Measurements from ENCODE around the gene ABHD17C. TPM values are rescaled to one million over a fixed set of nuclear protein-coding genes. Genes with fewer than 3 reads are reported as not detected.

Gene ABHD17C
- total and polyA plus RNA-seq, 5 donors from 2014 or later, result 0.32 to 1.4 (median 0.85) TPM

GRCh38 chr15:80769153-80769828, 74.2 kb downstream of the ABHD17C start:
- H3K4me1 ChIP-seq (ENCODE audit: control insufficient read depth, insufficient read depth, low read length, poor library complexity, severe bottlenecking), result no peaks in the 10 kb centered on the region
- no peaks in the 10 kb centered on the region for H3K4me1 Mint-ChIP-seq
- H3K9me3 Mint-ChIP-seq, result peaks cover 0 to 3% (median 0%) of the 10 kb centered on the region in 7 donors
- H3K27me3 ChIP-seq (ENCODE audit: control insufficient read depth, insufficient read depth, low read length), result no peaks in the 10 kb centered on the region
- H3K4me3 Mint-ChIP-seq, result no peak overlapping the region
- H3K9me3 ChIP-seq (ENCODE audit: control insufficient read depth in 2 of 2, low read length in 2 of 2), result no peaks in the 10 kb centered on the region
- H3K36me3 ChIP-seq (ENCODE audit: control insufficient read depth, insufficient read depth, low read length), result no peaks in the 10 kb centered on the region
- no peak for DNase-seq
- H3K4me3 ChIP-seq (ENCODE audit: low read depth, low read length), result no peak overlapping the region
- ATAC-seq (ENCODE audit: low read depth in 2 of 2), result no peak
- no peaks in the 10 kb centered on the region for H3K36me3 Mint-ChIP-seq
- H3K27ac ChIP-seq (ENCODE audit: insufficient read depth, low read length, poor library complexity, severe bottlenecking), result no peak overlapping the region
- H3K27ac Mint-ChIP-seq, result no peak overlapping the region
- peaks cover 6% of the 10 kb centered on the region for H3K27me3 Mint-ChIP-seq

GRCh38 chr15:80769829-80770705, 75.0 kb downstream of the ABHD17C start:
- H3K27me3 ChIP-seq (ENCODE audit: control insufficient read depth, insufficient read depth, low read length), result no peaks in the 10 kb centered on the region
- Mint-ChIP-seq H3K27me3 (peaks cover 8% of the 10 kb centered on the region), H3K36me3 (no peaks in the 10 kb centered on the region), H3K27ac (no peak overlapping the region), H3K9me3 (no peaks in the 10 kb centered on the region), H3K4me1 (no peaks in the 10 kb centered on the region), H3K4me3 (no peak overlapping the region)
- no peak overlapping the region for H3K27ac ChIP-seq (ENCODE audit: insufficient read depth, low read length, poor library complexity, severe bottlenecking)
- no peak for ATAC-seq (ENCODE audit: low read depth in 2 of 2)
- H3K9me3 ChIP-seq (ENCODE audit: control insufficient read depth in 2 of 2, low read length in 2 of 2), result no peaks in the 10 kb centered on the region
- H3K4me3 ChIP-seq (ENCODE audit: low read depth, low read length), result no peak overlapping the region
- no peaks in the 10 kb centered on the region for H3K4me1 ChIP-seq (ENCODE audit: control insufficient read depth, insufficient read depth, low read length, poor library complexity, severe bottlenecking)
- DNase-seq, result no peak
- no peaks in the 10 kb centered on the region for H3K36me3 ChIP-seq (ENCODE audit: control insufficient read depth, insufficient read depth, low read length)

- no peak overlapping the region for H3K4me3 Mint-ChIP-seq
- no peaks in the 10 kb centered on the region for H3K9me3 Mint-ChIP-seq
- ATAC-seq (ENCODE audit: low read depth in 2 of 2) (no peak), DNase-seq (no peak)
- Histone ChIP-seq H3K4me3 (ENCODE audit: low read depth, low read length) (no peak overlapping the region), H3K4me1 (ENCODE audit: control insufficient read depth, insufficient read depth, low read length, poor library complexity, severe bottlenecking) (no peaks in the 10 kb centered on the region), H3K27me3 (ENCODE audit: control insufficient read depth, insufficient read depth, low read length) (peaks cover 4% of the 10 kb centered on the region), H3K9me3 (ENCODE audit: control insufficient read depth in 2 of 2, low read length in 2 of 2) (no peaks in the 10 kb centered on the region), H3K36me3 (ENCODE audit: control insufficient read depth, insufficient read depth, low read length) (no peaks in the 10 kb centered on the region), H3K27ac (ENCODE audit: insufficient read depth, low read length, poor library complexity, severe bottlenecking) (no peak overlapping the region)
- peaks cover 33% of the 10 kb centered on the region for H3K27me3 Mint-ChIP-seq
- H3K36me3 Mint-ChIP-seq, result no peaks in the 10 kb centered on the region
- no peak overlapping the region for H3K27ac Mint-ChIP-seq
- H3K4me1 Mint-ChIP-seq, result no peaks in the 10 kb centered on the region
Measured at GRCh38 chr15:80773122-80773551, 78.0 kb downstream of the ABHD17C start.

GRCh38 chr15:80773792-80774352, 78.8 kb downstream of the ABHD17C start:
- no peak for ATAC-seq (ENCODE audit: low read depth in 2 of 2)
- no peaks in the 10 kb centered on the region for H3K9me3 ChIP-seq (ENCODE audit: control insufficient read depth in 2 of 2, low read length in 2 of 2)
- no peak overlapping the region for H3K4me3 Mint-ChIP-seq
- peaks cover 9% of the 10 kb centered on the region for H3K27me3 ChIP-seq (ENCODE audit: control insufficient read depth, insufficient read depth, low read length)
- DNase-seq, result no peak
- H3K27me3 Mint-ChIP-seq, result peaks cover 36% of the 10 kb centered on the region
- no peaks in the 10 kb centered on the region for H3K36me3 ChIP-seq (ENCODE audit: control insufficient read depth, insufficient read depth, low read length)
- H3K4me3 ChIP-seq (ENCODE audit: low read depth, low read length), result no peak overlapping the region
- no peak overlapping the region for H3K27ac ChIP-seq (ENCODE audit: insufficient read depth, low read length, poor library complexity, severe bottlenecking)
- no peaks in the 10 kb centered on the region for H3K9me3 Mint-ChIP-seq
- no peaks in the 10 kb centered on the region for H3K4me1 Mint-ChIP-seq
- no peaks in the 10 kb centered on the region for H3K4me1 ChIP-seq (ENCODE audit: control insufficient read depth, insufficient read depth, low read length, poor library complexity, severe bottlenecking)
- H3K36me3 Mint-ChIP-seq, result no peaks in the 10 kb centered on the region
- H3K27ac Mint-ChIP-seq, result no peak overlapping the region

GRCh38 chr15:80774486-80774885, 79.4 kb downstream of the ABHD17C start:
- DNase-seq, result no peak
- Mint-ChIP-seq H3K27ac (no peak overlapping the region), H3K36me3 (no peaks in the 10 kb centered on the region), H3K4me1 (no peaks in the 10 kb centered on the region), H3K27me3 (peaks cover 34% of the 10 kb centered on the region), H3K4me3 (no peak overlapping the region), H3K9me3 (no peaks in the 10 kb centered on the region)
- ATAC-seq (ENCODE audit: low read depth in 2 of 2), result no peak
- H3K4me3 ChIP-seq (ENCODE audit: low read depth, low read length), result no peak overlapping the region
- H3K27me3 ChIP-seq (ENCODE audit: control insufficient read depth, insufficient read depth, low read length), result peaks cover 9% of the 10 kb centered on the region
- no peaks in the 10 kb centered on the region for H3K9me3 ChIP-seq (ENCODE audit: control insufficient read depth in 2 of 2, low read length in 2 of 2)
- peaks cover 4% of the 10 kb centered on the region for H3K4me1 ChIP-seq (ENCODE audit: control insufficient read depth, insufficient read depth, low read length, poor library complexity, severe bottlenecking)
- no peaks in the 10 kb centered on the region for H3K36me3 ChIP-seq (ENCODE audit: control insufficient read depth, insufficient read depth, low read length)
- no peak overlapping the region for H3K27ac ChIP-seq (ENCODE audit: insufficient read depth, low read length, poor library complexity, severe bottlenecking)

GRCh38 chr15:80775338-80775737, 80.2 kb downstream of the ABHD17C start:
- H3K36me3 ChIP-seq (ENCODE audit: control insufficient read depth, insufficient read depth, low read length), result no peaks in the 10 kb centered on the region
- Mint-ChIP-seq H3K36me3 (no peaks in the 10 kb centered on the region), H3K27ac (no peak overlapping the region), H3K9me3 (no peaks in the 10 kb centered on the region), H3K4me3 (no peak overlapping the region), H3K4me1 (peaks cover 0 to 2% (median 0%) of the 10 kb centered on the region in 4 donors), H3K27me3 (peaks cover 38% of the 10 kb centered on the region)
- DNase-seq, result no peak
- no peak overlapping the region for H3K4me3 ChIP-seq (ENCODE audit: low read depth, low read length)
- peaks cover 4% of the 10 kb centered on the region for H3K4me1 ChIP-seq (ENCODE audit: control insufficient read depth, insufficient read depth, low read length, poor library complexity, severe bottlenecking)
- H3K9me3 ChIP-seq (ENCODE audit: control insufficient read depth in 2 of 2, low read length in 2 of 2), result no peaks in the 10 kb centered on the region
- no peak for ATAC-seq (ENCODE audit: low read depth in 2 of 2)
- H3K27ac ChIP-seq (ENCODE audit: insufficient read depth, low read length, poor library complexity, severe bottlenecking), result no peak overlapping the region
- peaks cover 9% of the 10 kb centered on the region for H3K27me3 ChIP-seq (ENCODE audit: control insufficient read depth, insufficient read depth, low read length)

GRCh38 chr15:80776420-80777045, 81.4 kb downstream of the ABHD17C start:
- H3K4me3 ChIP-seq (ENCODE audit: low read depth, low read length), result no peak overlapping the region
- ATAC-seq (ENCODE audit: low read depth in 2 of 2), result no peak
- peaks cover 13% of the 10 kb centered on the region for H3K27me3 ChIP-seq (ENCODE audit: control insufficient read depth, insufficient read depth, low read length)
- H3K27ac ChIP-seq (ENCODE audit: insufficient read depth, low read length, poor library complexity, severe bottlenecking), result no peak overlapping the region
- Mint-ChIP-seq H3K4me1 (peaks cover 0 to 2% (median 0%) of the 10 kb centered on the region in 4 donors), H3K27me3 (peaks cover 47% of the 10 kb centered on the region), H3K9me3 (no peaks in the 10 kb centered on the region), H3K27ac (no peak overlapping the region), H3K36me3 (no peaks in the 10 kb centered on the region), H3K4me3 (no peak overlapping the region)
- H3K9me3 ChIP-seq (ENCODE audit: control insufficient read depth in 2 of 2, low read length in 2 of 2), result no peaks in the 10 kb centered on the region
- peaks cover 4% of the 10 kb centered on the region for H3K4me1 ChIP-seq (ENCODE audit: control insufficient read depth, insufficient read depth, low read length, poor library complexity, severe bottlenecking)
- peak; percentile 20 to 57 (median 33) for DNase-seq
- no peaks in the 10 kb centered on the region for H3K36me3 ChIP-seq (ENCODE audit: control insufficient read depth, insufficient read depth, low read length)
